Peyer's patch (tissue), 4 donors: Measurements from ENCODE around the gene HM13.

Source experiments
- POLR2A ChIP-seq, 2 donors: fragments of 450-650 bp; IDR thresholded peaks; one replicate each; pipeline ENCODE4 v1.5.1; 2017; ENCODE audit warnings: antibody characterized with exemption in 2 of 2, mild to moderate bottlenecking in 2 of 2, moderate library complexity in 2 of 2
- TF ChIP-seq, protein P1 (sequence below), 6 experiments: fragments of 450-650 bp in 4 of 6; fragments of 200-600 bp in 2 of 6; sonication (generic) in 1 of 6; IDR thresholded peaks; one replicate each; pipeline ENCODE4 v1.5.1; 2017 to 2019; ENCODE audit warnings: antibody characterized with exemption in 6 of 6, mild to moderate bottlenecking in 3 of 6, moderate library complexity in 1 of 6

DNA sequence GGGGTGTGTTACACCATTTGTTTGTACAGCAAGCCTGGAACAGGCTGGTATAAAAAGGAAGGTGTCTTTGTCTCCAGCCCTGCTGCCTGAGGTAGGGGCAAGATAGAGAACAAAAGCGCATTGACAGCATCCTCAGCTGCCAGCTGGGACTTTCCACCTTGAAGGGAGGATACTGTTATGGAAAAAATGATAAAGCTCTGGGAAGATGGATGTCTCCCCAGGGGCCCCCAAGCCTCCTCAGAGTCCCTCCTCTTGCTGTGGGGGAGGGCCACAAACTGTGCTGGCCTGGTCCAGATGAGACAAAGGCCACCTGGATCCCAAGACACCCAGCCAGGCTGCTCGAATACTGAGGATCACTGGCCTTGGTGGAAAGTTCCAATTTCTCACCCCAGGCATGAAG, 26.1 kb upstream of the HM13 start:
- TF ChIP-seq, protein P1, sequence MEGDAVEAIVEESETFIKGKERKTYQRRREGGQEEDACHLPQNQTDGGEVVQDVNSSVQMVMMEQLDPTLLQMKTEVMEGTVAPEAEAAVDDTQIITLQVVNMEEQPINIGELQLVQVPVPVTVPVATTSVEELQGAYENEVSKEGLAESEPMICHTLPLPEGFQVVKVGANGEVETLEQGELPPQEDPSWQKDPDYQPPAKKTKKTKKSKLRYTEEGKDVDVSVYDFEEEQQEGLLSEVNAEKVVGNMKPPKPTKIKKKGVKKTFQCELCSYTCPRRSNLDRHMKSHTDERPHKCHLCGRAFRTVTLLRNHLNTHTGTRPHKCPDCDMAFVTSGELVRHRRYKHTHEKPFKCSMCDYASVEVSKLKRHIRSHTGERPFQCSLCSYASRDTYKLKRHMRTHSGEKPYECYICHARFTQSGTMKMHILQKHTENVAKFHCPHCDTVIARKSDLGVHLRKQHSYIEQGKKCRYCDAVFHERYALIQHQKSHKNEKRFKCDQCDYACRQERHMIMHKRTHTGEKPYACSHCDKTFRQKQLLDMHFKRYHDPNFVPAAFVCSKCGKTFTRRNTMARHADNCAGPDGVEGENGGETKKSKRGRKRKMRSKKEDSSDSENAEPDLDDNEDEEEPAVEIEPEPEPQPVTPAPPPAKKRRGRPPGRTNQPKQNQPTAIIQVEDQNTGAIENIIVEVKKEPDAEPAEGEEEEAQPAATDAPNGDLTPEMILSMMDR (IDR thresholded peaks at IDR 0.05), result no peak
- no peak for TF ChIP-seq POLR2A (IDR thresholded peaks at IDR 0.05)
